Adrenal gland (tissue), 5 donors: ENCODE data around the gene PIP4K2C.

ENCODE experiments used
- POLR2A ChIP-seq, 2 donors: fragments of 450-650 bp; IDR thresholded peaks; one replicate each; pipeline ENCODE4 v1.6.1; 2017; ENCODE audit warnings: antibody characterized with exemption in 2 of 2, mild to moderate bottlenecking in 2 of 2, moderate library complexity in 1 of 2
- TF ChIP-seq, protein P1 (sequence below), 6 experiments: fragments of 450-650 bp in 4 of 6; fragments of 200-600 bp in 2 of 6; sonication (generic) in 1 of 6; IDR thresholded peaks; 1 replicate in 5 of 6; 2 replicates in 1 of 6; pipeline versions ENCODE4 v1.5.1 to v1.8.0; 2016 to 2021; ENCODE audit warnings: antibody characterized with exemption in 6 of 6, mild to moderate bottlenecking in 2 of 6, moderate library complexity in 1 of 6
- donor health status: DM: no; HTN: no; CAD: no.

DNA sequence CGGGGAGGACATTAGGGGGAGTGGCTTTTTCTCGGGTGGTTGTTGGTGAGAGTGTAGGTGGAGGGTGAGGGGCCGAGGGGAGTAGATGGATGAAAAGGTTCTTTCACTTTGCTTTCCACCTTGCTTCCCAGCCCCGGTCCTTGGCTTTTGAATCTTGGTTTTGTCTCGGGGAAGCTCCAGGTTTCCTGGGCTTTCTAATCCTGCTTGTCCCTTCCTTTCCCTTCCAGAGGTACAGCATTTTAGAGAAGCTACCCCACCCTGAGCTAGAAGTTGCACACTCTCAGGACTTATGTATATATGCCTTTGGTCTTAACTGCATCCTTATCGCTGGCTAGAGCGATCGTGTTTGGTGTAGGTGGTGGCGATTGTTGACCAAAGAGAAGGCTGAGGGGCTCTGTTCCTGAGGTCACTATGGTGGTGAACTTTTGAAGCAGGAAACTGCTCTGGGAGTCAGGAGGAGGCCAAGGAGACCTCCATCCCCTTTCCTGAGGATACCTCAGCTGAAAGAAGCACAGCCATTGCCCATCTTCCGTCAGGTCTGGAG lies 862 bp downstream of the PIP4K2C start:
- TF ChIP-seq, protein P1, sequence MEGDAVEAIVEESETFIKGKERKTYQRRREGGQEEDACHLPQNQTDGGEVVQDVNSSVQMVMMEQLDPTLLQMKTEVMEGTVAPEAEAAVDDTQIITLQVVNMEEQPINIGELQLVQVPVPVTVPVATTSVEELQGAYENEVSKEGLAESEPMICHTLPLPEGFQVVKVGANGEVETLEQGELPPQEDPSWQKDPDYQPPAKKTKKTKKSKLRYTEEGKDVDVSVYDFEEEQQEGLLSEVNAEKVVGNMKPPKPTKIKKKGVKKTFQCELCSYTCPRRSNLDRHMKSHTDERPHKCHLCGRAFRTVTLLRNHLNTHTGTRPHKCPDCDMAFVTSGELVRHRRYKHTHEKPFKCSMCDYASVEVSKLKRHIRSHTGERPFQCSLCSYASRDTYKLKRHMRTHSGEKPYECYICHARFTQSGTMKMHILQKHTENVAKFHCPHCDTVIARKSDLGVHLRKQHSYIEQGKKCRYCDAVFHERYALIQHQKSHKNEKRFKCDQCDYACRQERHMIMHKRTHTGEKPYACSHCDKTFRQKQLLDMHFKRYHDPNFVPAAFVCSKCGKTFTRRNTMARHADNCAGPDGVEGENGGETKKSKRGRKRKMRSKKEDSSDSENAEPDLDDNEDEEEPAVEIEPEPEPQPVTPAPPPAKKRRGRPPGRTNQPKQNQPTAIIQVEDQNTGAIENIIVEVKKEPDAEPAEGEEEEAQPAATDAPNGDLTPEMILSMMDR (IDR thresholded peaks at IDR 0.05) = no peak
- no peak for TF ChIP-seq POLR2A (IDR thresholded peaks at IDR 0.05)
